A673 (cell line): Measurements from ENCODE around the gene SORBS2. TPM values are rescaled to one million over a fixed set of nuclear protein-coding genes. Genes with fewer than 3 reads are reported as not detected.

Experiments
- BruUV-seq: library from RNA; stranded (reverse); fragments of 400-500 nt; replicated peaks from 2 replicates; lab custom pipeline; 2021; lab: Mats Ljungman, UMichigan
- CTCF ChIA-PET: fragments of 300-600 bp; sonication (Branson Sonifier 250); formaldehyde crosslinking; loops from one replicate; lab custom pipeline; 2022; ENCODE audit warnings: antibody characterized with exemption; lab: Charles Lee
- POLR2A ChIA-PET: fragments of 300-600 bp; sonication (Branson Sonifier 250); formaldehyde crosslinking; loops from one replicate; lab custom pipeline; 2022; ENCODE audit warnings: antibody characterized with exemption; ENCODE audit not compliant: low non-redundant PET; lab: Charles Lee
- DNase-seq: peaks from one replicate; pipeline ENCODE4 v3.0.0-alpha.2; 2015; ENCODE audit warnings: low spot score
- H3K27ac ChIP-seq: fragments of 200-600 bp; sonication (generic); 2 replicates; pipeline ENCODE4 v1.5.1; 2016; ENCODE audit warnings: mixed run types, low read depth, mild to moderate bottlenecking, mixed read lengths, antibody characterized with exemption, low read length; ENCODE audit not compliant: poor library complexity, severe bottlenecking
- H3K27me3 ChIP-seq: fragments of 200-600 bp; sonication (generic); replicated peaks from 2 replicates; pipeline ENCODE4 v1.6.1; 2017; ENCODE audit warnings: mixed run types, low read depth, mild to moderate bottlenecking, mixed read lengths, antibody characterized with exemption, low read length; ENCODE audit not compliant: insufficient read depth, poor library complexity
- H3K36me3 ChIP-seq: fragments of 200-600 bp; sonication (generic); 2 replicates; pipeline ENCODE4 v1.6.1; 2016; ENCODE audit warnings: mixed run types, mild to moderate bottlenecking, mixed read lengths, antibody characterized with exemption, low read length; ENCODE audit not compliant: insufficient read depth, poor library complexity, severe bottlenecking
- H3K4me1 ChIP-seq: fragments of 200-600 bp; sonication (generic); 2 replicates; pipeline ENCODE4 v1.6.1; 2017; ENCODE audit warnings: mixed run types, mild to moderate bottlenecking, mixed read lengths, antibody characterized with exemption, low read length; ENCODE audit not compliant: insufficient read depth, poor library complexity, severe bottlenecking
- H3K4me3 ChIP-seq: fragments of 200-600 bp; sonication (generic); 2 replicates; pipeline ENCODE4 v1.5.1; 2016; ENCODE audit warnings: low read depth, mixed run types, mild to moderate bottlenecking, mixed read lengths, low read length; ENCODE audit not compliant: poor library complexity, severe bottlenecking
- H3K9me3 ChIP-seq: fragments of 200-600 bp; sonication (generic); 2 replicates; pipeline ENCODE4 v1.6.1; 2016; ENCODE audit warnings: mixed run types, low read depth, mild to moderate bottlenecking, mixed read lengths, antibody characterized with exemption, low read length; ENCODE audit not compliant: poor library complexity, severe bottlenecking
- CTCF ChIP-seq: fragments of 300-800, 200-600 bp; sonication (generic); conservative IDR thresholded peaks from 2 replicates; pipeline ENCODE4 v1.5.1; 2017; ENCODE audit warnings: low read depth, mild to moderate bottlenecking, antibody characterized with exemption, low read length, moderate library complexity, mixed read lengths
- EZH2 ChIP-seq: fragments of 200-600 bp; sonication (generic); IDR thresholded peaks from 2 replicates; pipeline ENCODE4 v1.6.1; 2017; ENCODE audit warnings: borderline replicate concordance, low read depth, mild to moderate bottlenecking, mixed read lengths, antibody characterized with exemption, low read length; ENCODE audit not compliant: poor library complexity, severe bottlenecking
- intact Hi-C: fragments of 100-400 bp; cut with micrococcal nuclease; formaldehyde crosslinking; loops from one replicate; pipeline ENCODE4 v1.10.0; 2022; ENCODE audit not compliant: unreplicated experiment
- total RNA-seq: library from RNA; stranded (reverse); gene quantifications from 2 replicates; pipeline ENCODE4 v1.2.3, GENCODE V29; 2021

Gene SORBS2
- total RNA-seq, 1 experiment from 2014 or later = not detected

DNA sequence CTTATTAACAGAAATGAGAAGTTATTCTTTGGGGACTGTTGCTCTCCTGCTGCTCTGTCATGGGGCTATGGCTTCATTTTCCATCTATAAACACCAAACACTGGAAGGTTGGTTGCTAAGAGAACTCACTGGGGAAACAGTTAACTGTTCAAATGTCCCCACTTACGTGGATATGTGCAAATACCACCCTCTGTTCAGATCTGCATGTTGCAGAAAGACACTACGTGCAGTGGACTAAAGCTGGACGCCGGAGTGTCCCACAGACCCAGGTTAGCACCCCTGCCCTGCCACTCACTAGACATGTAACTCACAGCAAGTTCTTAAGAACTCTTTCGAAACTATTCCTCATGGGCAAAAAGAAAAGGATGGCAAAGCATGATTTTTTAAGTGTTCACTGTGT is 62.1 kb downstream of the SORBS2 start:
- POLR2A ChIA-PET = interaction anchor here (0.6 kb wide), 1 partner anchor 57 kb away, joined by 3 read pairs; no protein-coding TSS in a partner anchor
- intact Hi-C loops = no loop called here
- TF ChIP-seq CTCF = no peak
- peak; percentile 27 for TF ChIP-seq EZH2
- DNase-seq = no peak
- H3K27ac ChIP-seq = no peak overlapping the region
- CTCF ChIA-PET = no interaction called here
- no peaks in the 10 kb centered on the region for H3K4me1 ChIP-seq
- no peak overlapping the region for H3K4me3 ChIP-seq
- BruUV-seq = no TSS peak
- H3K27me3 ChIP-seq = peaks cover 54% of the 10 kb centered on the region
- no peaks in the 10 kb centered on the region for H3K9me3 ChIP-seq
- no peaks in the 10 kb centered on the region for H3K36me3 ChIP-seq

- no peak for DNase-seq
- H3K4me3 ChIP-seq = no peak overlapping the region
- POLR2A ChIA-PET = interaction anchor here (0.6 kb wide), 1 partner anchor 56 kb away, joined by 3 read pairs; no protein-coding TSS in a partner anchor
- H3K27ac ChIP-seq = no peak overlapping the region
- CTCF ChIA-PET = no interaction called here
- H3K27me3 ChIP-seq = peaks cover 56% of the 10 kb centered on the region
- no peaks in the 10 kb centered on the region for H3K4me1 ChIP-seq
- no TSS peak for BruUV-seq
- intact Hi-C loops = no loop called here
- H3K9me3 ChIP-seq = no peaks in the 10 kb centered on the region
- TF ChIP-seq CTCF = no peak
- no peak for TF ChIP-seq EZH2
- no peaks in the 10 kb centered on the region for H3K36me3 ChIP-seq
Measured at GRCh38 chr4:185748901-185749390, 63.0 kb downstream of the SORBS2 start.

DNA sequence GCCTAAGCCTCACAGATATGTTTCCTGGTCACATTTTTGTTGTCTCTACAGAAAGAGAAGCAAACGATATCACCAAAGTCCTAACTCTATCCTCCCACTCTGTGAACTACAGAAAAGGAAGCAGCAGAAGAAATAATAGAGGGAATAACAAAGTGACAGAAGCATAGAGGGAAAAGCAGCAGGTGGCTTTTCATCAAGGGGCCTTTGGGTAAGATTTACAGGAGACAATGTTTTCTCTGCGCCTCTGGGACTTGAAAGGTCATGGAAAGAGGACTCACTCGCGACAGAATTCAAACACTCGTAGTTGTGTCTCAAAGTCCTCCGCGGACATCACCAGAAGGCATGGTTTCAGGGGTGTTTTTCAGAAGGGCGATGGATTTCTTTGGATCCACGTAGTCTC is 66.1 kb downstream of the SORBS2 start:
- no peaks in the 10 kb centered on the region for H3K4me1 ChIP-seq
- no peak overlapping the region for H3K4me3 ChIP-seq
- H3K27ac ChIP-seq = no peak overlapping the region
- DNase-seq = no peak
- ChIA-PET POLR2A (no interaction called here), CTCF (no interaction called here)
- H3K27me3 ChIP-seq = peaks cover 29% of the 10 kb centered on the region
- intact Hi-C loops = no loop called here
- H3K9me3 ChIP-seq = no peaks in the 10 kb centered on the region
- H3K36me3 ChIP-seq = no peaks in the 10 kb centered on the region
- no peak for TF ChIP-seq CTCF
- TF ChIP-seq EZH2 = no peak
- no TSS peak for BruUV-seq
